IMR-90 (cell line): ENCODE results near the gene SAMD4B. TPM values are rescaled to one million over a fixed set of nuclear protein-coding genes. Genes with fewer than 3 reads are reported as not detected.

Experiments used
- CTCF ChIP-seq: conservative IDR thresholded peaks from 2 replicates; pipeline ENCODE4 v1.5.1; 2012; ENCODE audit warnings: mild to moderate bottlenecking, low read depth, low read length, improper control_type of control experiment
- polyA plus RNA-seq, 3 experiments: library from polyadenylated mRNA; depleted of rRNA; stranded (reverse); fragments of >200 nt; gene quantifications; 2 replicates each; pipeline ENCODE4 v1.2.3, GENCODE V29; 2012; ENCODE audit warnings: low replicate concordance in 1 of 3
- total RNA-seq: library from RNA; depleted of rRNA; stranded (reverse); fragments of >200 nt; gene quantifications from 2 replicates; pipeline ENCODE4 v1.2.3, GENCODE V29; 2012

SAMD4B gene
- total and polyA plus RNA-seq, 2 of the 4 experiments (the other 2 are of a cell fraction) = 18.3 to 97.2 TPM

GRCh38 chr19:39401549-39402345, 59.5 kb downstream of the SAMD4B start (continued):
- TF ChIP-seq CTCF = no peak
